ENCODE results near the gene SPDYE16. TPM values are rescaled to one million over a fixed set of nuclear protein-coding genes. Genes with fewer than 3 reads are reported as not detected.
"Not testable (repeated sequence)": the region's sequence is repeated elsewhere in the genome, so short reads cannot be mapped to it uniquely, and the experiment has no call there.

SPDYE16 gene
- total RNA-seq, 6 experiments from 2014 or later: 0.14 to 0.20 TPM; not detected in 4

DNA sequence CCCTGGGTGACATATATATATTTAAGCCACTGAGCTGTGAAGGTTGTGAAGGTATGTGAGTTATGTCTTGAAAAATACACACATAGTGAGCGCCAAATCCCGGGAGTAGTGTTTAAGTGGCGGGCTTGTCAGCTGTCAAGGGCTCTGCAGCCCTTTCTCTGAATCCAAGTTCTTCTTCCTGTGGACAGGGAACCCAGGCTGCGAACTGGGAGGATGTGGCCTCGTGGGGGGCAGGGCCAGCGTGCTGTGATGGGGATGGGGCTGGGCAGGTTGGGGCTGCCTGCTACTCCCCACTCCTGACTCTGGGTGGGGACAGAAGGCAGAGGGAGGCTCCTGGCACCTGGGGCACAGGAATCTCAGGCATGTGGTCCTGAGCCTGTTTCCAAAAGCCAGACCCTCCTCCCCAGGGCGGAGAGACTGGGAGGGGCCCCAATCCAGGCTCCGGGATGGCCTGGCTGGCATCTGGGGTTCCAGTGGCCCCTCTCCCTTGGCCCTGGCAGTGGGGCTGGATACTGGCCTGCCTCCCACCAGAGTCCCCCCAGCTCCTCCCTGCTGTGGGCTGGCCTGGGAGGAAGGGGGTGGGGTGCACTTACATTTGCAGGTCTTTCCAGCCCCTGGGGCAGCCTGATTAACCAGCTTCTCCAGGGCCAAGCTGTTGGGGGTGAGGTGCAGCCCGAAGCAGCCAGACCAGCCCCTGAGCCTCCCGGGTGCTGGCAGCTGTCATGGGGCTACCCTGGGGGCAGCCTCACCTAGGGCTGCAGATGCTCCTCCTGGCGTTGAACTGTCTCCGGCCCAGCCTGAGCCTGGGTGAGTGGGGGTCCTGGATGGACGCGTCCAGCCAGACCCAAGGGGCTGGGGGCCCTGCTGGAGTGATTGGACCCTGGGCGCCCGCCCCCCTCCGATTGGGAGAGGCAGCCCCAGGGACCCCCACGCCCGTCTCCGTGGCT is 32.9 kb downstream of the SPDYE16 start, which contains the start of gene UPK3B:
Gene UPK3B (plus strand): TSS at position 622 of the 947 bp plus-strand sequence. CDS start 101 bp downstream, at position 723.
- DNase-seq: no peak

DNA sequence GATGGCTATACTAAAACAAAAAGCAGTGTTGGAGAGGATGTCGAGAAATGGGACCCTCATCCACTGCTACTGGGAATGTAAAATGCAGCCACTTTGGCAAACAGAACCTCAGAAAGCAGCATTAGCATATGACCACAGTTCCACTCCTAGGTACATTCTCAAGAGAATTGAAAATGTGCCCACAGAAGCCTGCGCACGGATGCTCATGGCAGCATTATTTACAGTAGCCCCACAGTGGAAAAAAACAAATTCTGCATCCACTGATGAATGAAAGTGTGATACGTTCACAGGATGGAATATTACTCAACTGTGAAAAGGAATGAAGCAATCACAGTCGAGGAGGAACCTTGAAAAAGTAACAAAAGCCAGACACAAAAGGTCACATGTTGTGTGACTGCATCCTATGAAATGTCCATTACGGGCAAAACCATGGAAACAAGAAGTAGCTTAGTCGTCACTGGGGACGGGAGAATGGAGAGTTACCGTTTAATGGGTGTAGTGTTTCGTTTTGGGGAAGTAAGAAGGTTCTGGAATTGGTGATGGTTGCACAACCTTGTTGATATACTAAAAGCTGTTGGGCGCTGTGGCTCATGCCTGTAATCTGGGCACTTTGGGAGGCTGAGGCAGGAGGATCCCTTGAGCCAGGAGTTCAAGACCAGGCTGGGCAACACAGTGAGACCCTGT is 35.2 kb downstream of the SPDYE16 start:
- TF ChIP-seq, protein P1, sequence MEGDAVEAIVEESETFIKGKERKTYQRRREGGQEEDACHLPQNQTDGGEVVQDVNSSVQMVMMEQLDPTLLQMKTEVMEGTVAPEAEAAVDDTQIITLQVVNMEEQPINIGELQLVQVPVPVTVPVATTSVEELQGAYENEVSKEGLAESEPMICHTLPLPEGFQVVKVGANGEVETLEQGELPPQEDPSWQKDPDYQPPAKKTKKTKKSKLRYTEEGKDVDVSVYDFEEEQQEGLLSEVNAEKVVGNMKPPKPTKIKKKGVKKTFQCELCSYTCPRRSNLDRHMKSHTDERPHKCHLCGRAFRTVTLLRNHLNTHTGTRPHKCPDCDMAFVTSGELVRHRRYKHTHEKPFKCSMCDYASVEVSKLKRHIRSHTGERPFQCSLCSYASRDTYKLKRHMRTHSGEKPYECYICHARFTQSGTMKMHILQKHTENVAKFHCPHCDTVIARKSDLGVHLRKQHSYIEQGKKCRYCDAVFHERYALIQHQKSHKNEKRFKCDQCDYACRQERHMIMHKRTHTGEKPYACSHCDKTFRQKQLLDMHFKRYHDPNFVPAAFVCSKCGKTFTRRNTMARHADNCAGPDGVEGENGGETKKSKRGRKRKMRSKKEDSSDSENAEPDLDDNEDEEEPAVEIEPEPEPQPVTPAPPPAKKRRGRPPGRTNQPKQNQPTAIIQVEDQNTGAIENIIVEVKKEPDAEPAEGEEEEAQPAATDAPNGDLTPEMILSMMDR (IDR thresholded peaks at IDR 0.05): no peak
- TF ChIP-seq POLR2A (IDR thresholded peaks at IDR 0.05): no peak
- Histone ChIP-seq H3K27ac (no peak overlapping the region), H3K9me3 (no peaks in the 10 kb centered on the region), H3K36me3 (no peaks in the 10 kb centered on the region), H3K4me3 (no peak overlapping the region), H3K27me3 (no peaks in the 10 kb centered on the region), H3K4me1 (no peaks in the 10 kb centered on the region)
- DNase-seq (no peak), ATAC-seq (peak in 1 of 4 donors; percentile 6)
- 68% methylated on average over 11 of the region's 11 CpGs for WGBS (ENCODE audit: insufficient coverage, low coverage, low lambda C conversion rate, missing lambda C conversion rate)
- intact Hi-C loops (cut with DNase I): no loop called here

More for the DNA sequence above, 32.9 kb downstream of the SPDYE16 start, which contains the start of gene UPK3B:
- Histone ChIP-seq H3K4me3 (no peak within 1 kb of the TSS), H3K4me1 (no peaks in the 10 kb centered on the region), H3K36me3 (no peaks in the 10 kb centered on the region), H3K27me3 (no peaks in the 10 kb centered on the region), H3K27ac (no peak within 1 kb of the TSS), H3K9me3 (no peaks in the 10 kb centered on the region)
- WGBS (ENCODE audit: insufficient coverage, low coverage, low lambda C conversion rate, missing lambda C conversion rate): 36% methylated on average over 4 of the region's 20 CpGs
- ATAC-seq: no peak
- intact Hi-C loops (cut with DNase I): loop anchor here in 1 of 2 donors (10.0 kb wide), 1 partner anchor 485 kb away; no protein-coding TSS in a partner anchor
- no peak for TF ChIP-seq POLR2A (IDR thresholded peaks at IDR 0.05)
- TF ChIP-seq, protein P1 (IDR thresholded peaks at IDR 0.05): no peak

DNA sequence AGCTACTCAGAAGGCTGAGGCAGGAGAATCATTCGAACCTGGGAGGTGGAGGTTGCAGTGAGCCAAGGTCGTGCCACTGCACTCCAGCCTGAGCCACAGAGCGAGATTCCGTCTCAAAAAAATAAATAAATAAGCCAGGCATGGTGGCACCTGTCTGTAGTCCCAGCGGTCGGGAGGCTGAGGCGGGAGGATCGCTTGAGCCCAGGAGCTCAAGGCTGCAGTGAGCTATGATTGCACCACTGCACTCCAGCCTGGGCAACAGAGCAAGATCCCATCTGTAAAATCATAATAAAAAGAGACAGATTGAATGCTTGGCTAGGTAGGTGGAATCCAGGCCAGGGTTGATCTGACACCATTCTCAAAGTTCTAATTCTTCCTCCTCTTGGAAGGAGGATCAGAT is 36.5 kb downstream of the SPDYE16 start:
- DNase-seq; H3K27me3 ChIP-seq; intact Hi-C loops (cut with DNase I); H3K27ac ChIP-seq; H3K9me3 ChIP-seq; ATAC-seq; H3K36me3 ChIP-seq; H3K4me1 ChIP-seq; H3K4me3 ChIP-seq: not testable (repeated sequence)
- WGBS (ENCODE audit: insufficient coverage, low coverage, low lambda C conversion rate, missing lambda C conversion rate): no CpG with 5 or more reads among the region's 8 CpGs

DNA sequence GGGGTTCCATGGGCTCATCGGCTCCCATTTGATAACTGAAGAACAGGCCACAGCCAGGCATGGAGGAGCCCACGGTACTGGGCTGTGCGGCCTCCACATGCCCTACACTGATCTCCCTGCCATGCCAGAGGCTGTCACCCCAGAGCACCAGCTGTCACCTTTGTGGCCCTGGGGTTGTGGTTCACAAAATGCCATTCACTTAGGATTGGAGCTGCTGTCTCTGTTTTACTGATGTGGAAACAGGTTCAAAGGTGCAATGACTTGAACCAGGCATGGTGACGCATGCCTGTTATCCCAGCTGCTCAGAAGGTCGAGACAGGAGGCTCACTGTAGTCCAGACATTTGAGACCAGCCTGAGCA is 37.0 kb downstream of the SPDYE16 start:
- no peaks in the 10 kb centered on the region for H3K4me1 ChIP-seq
- no peak overlapping the region for H3K4me3 ChIP-seq
- no peaks in the 10 kb centered on the region for H3K9me3 ChIP-seq
- 44% methylated on average over 2 of the region's 5 CpGs for WGBS (ENCODE audit: insufficient coverage, low coverage, low lambda C conversion rate, missing lambda C conversion rate)
- no peaks in the 10 kb centered on the region for H3K27me3 ChIP-seq
- no peak for TF ChIP-seq POLR2A (IDR thresholded peaks at IDR 0.05)
- TF ChIP-seq, protein P1 (IDR thresholded peaks at IDR 0.05): no peak
- peak in 1 of 4 donors; percentile 34 for ATAC-seq
- H3K27ac ChIP-seq: no peak overlapping the region
- DNase-seq: no peak
- peaks cover 0 to 4% (median 0%) of the 10 kb centered on the region in 4 donors for H3K36me3 ChIP-seq
- intact Hi-C loops (cut with DNase I): no loop called here

Data from right lobe of liver (tissue), 6 donors.